B cell (primary cell): ENCODE results near the gene TKTL2. TPM values are rescaled to one million over a fixed set of nuclear protein-coding genes. Genes with fewer than 3 reads are reported as not detected.

Experiments
- ATAC-seq: fragments of 200-7000 bp; cut with Tn5 transposase; one replicate; pipeline ENCODE4 v1.10.0; 2021; ENCODE audit warnings: low read depth, mild to moderate bottlenecking, moderate number of reproducible peaks, moderate library complexity
- CTCF ChIA-PET: fragments of 350-600 bp; sonication (Branson Sonifier 250); formaldehyde crosslinking; loops from one replicate; lab custom pipeline; 2021; ENCODE audit warnings: antibody characterized with exemption, inconsistent platforms; lab: Charles Lee
- POLR2A ChIA-PET: fragments of 350-600 bp; sonication (Branson Sonifier 250); formaldehyde crosslinking; loops from one replicate; lab custom pipeline; 2021; ENCODE audit warnings: antibody characterized with exemption; lab: Charles Lee
- DNase-seq: peaks from one replicate; pipeline ENCODE4 v3.0.0; 2013
- H2AFZ ChIP-seq: 2 replicates; pipeline ENCODE4 v1.6.1; 2012; ENCODE audit warnings: mild to moderate bottlenecking, low read depth, low read length; ENCODE audit not compliant: insufficient read depth, poor library complexity, severe bottlenecking
- H3K27ac ChIP-seq, 2 donors: 1 replicate in 1 of 2; 2 replicates in 1 of 2; pipeline ENCODE4 v1.5.1; 2012 to 2013; ENCODE audit warnings: low read length in 2 of 2, mild to moderate bottlenecking in 2 of 2, moderate library complexity in 1 of 2
- H3K27me3 ChIP-seq, 4 experiments: fragments of 200-600 bp in 1 of 4; sonication (generic) in 1 of 4; replicated peaks in 1 of 4; 1 replicate in 2 of 4; 2 replicates in 2 of 4; pipeline versions ENCODE4 v1.6.1 to v1.7.0; 2013 to 2016; ENCODE audit warnings: low read length in 3 of 4, mild to moderate bottlenecking in 2 of 4, mixed read lengths in 1 of 4, moderate library complexity in 1 of 4; ENCODE audit not compliant: insufficient read depth in 4 of 4, control insufficient read depth in 3 of 4; ENCODE audit errors: control extremely low read depth in 1 of 4
- H3K36me3 ChIP-seq, 2 experiments: replicated peaks in 1 of 2; 1 replicate in 1 of 2; 2 replicates in 1 of 2; pipeline versions ENCODE4 v1.6.1 to v1.7.1; 2013; ENCODE audit warnings: low read length in 1 of 2; ENCODE audit not compliant: insufficient read depth in 2 of 2, control insufficient read depth in 1 of 2; ENCODE audit errors: control extremely low read depth in 1 of 2, extremely low read depth in 1 of 2
- H3K4me1 ChIP-seq, 2 donors: fragments of 200-600 bp in 1 of 2; sonication (generic) in 1 of 2; 1 replicate in 1 of 2; 2 replicates in 1 of 2; pipeline versions ENCODE4 v1.5.1 to v1.6.1; 2013 to 2017; ENCODE audit warnings: low read length in 2 of 2; ENCODE audit not compliant: control insufficient read depth in 2 of 2, insufficient read depth in 2 of 2
- H3K4me2 ChIP-seq: replicated peaks from 2 replicates; pipeline ENCODE3; 2012; ENCODE audit warnings: mild to moderate bottlenecking, low read depth, low read length; ENCODE audit not compliant: poor library complexity, severe bottlenecking
- H3K4me3 ChIP-seq, 5 experiments: fragments of 200-600 bp in 1 of 5; sonication (generic) in 1 of 5; 1 replicate in 3 of 5; 2 replicates in 2 of 5; pipeline versions ENCODE4 v1.5.1 to v1.7.0; 2011 to 2016; ENCODE audit warnings: low read length in 4 of 5, mild to moderate bottlenecking in 4 of 5, low read depth in 2 of 5, control low read depth in 1 of 5, moderate library complexity in 1 of 5; ENCODE audit not compliant: insufficient read depth in 1 of 5; ENCODE audit errors: control extremely low read depth in 1 of 5, extremely low read depth in 1 of 5
- H3K79me2 ChIP-seq: fragments of 200-600 bp; sonication (generic); one replicate; pipeline ENCODE4 v1.6.0; 2016; ENCODE audit warnings: low read length; ENCODE audit not compliant: control insufficient read depth, insufficient read depth
- H3K9ac ChIP-seq: fragments of 200-600 bp; sonication (generic); 2 replicates; pipeline ENCODE4 v1.6.1; 2017; ENCODE audit warnings: mild to moderate bottlenecking, low read length, moderate library complexity
- H3K9me3 ChIP-seq, 3 donors: one replicate each; pipeline versions ENCODE4 v1.6.1 to v1.7.1; 2013; ENCODE audit warnings: low read length in 2 of 3; ENCODE audit not compliant: control insufficient read depth in 2 of 3, insufficient read depth in 1 of 3; ENCODE audit errors: control extremely low read depth in 1 of 3
- H4K20me1 ChIP-seq: 2 replicates; pipeline ENCODE4 v1.6.0; 2012; ENCODE audit warnings: mild to moderate bottlenecking, low read length; ENCODE audit not compliant: insufficient read depth, control insufficient read depth, poor library complexity, severe bottlenecking
- H3K27ac Mint-ChIP-seq: one replicate; pipeline ENCODE4 v1.8.0; 2021; ENCODE audit warnings: mixed read lengths
- H3K27me3 Mint-ChIP-seq: one replicate; pipeline ENCODE4 v1.8.0; 2021; ENCODE audit warnings: mixed read lengths
- H3K4me1 Mint-ChIP-seq: one replicate; pipeline ENCODE4 v1.8.0; 2021; ENCODE audit warnings: mixed read lengths
- H3K4me3 Mint-ChIP-seq: one replicate; pipeline ENCODE4 v1.8.0; 2021; ENCODE audit warnings: mixed read lengths
- H3K9me3 Mint-ChIP-seq: one replicate; pipeline ENCODE4 v1.8.0; 2022; ENCODE audit warnings: mixed read lengths; ENCODE audit not compliant: insufficient read depth
- CTCF ChIP-seq: fragments of 200-600 bp; IDR thresholded peaks from one replicate; pipeline ENCODE4 v1.8.0; 2022; ENCODE audit warnings: antibody characterized with exemption, mild to moderate bottlenecking
- EZH2 ChIP-seq: IDR thresholded peaks from 2 replicates; pipeline ENCODE4 v1.6.1; 2012; ENCODE audit warnings: borderline replicate concordance, low read depth, mild to moderate bottlenecking, moderate library complexity, low read length; ENCODE audit not compliant: insufficient read depth, poor library complexity, severe bottlenecking
- WGBS: methylation state at CpG from one replicate; pipeline ENCODE4 v1.1.5; 2013; ENCODE audit warnings: missing lambda C conversion rate; ENCODE audit not compliant: insufficient coverage; 5-methylcytosine and 5-hydroxymethylcytosine counted together
- intact Hi-C: fragments of 100-400 bp; cut with micrococcal nuclease; formaldehyde crosslinking; loops from one replicate; pipeline ENCODE4 v1.10.0; 2022
- polyA plus RNA-seq: library from polyadenylated mRNA; depleted of rRNA; stranded (reverse); fragments of >200 nt; gene quantifications from 2 replicates; pipeline ENCODE4 v1.2.3, GENCODE V29; 2012
- total RNA-seq, 2 donors: library from RNA; stranded (reverse); fragments of 120-200 nt in 1 of 2; gene quantifications; 1 replicate in 1 of 2; 2 replicates in 1 of 2; pipeline versions ENCODE4 v1.2.3 to v1.2.4, GENCODE V29; 2013 to 2022

Gene TKTL2
- total and polyA plus RNA-seq, 2 donors (not counting 1 experiment from before 2014, with no cell fraction given), result 0.16 to 0.27 TPM

GRCh38 chr4:163470391-163470790 is 3.2 kb downstream of the TKTL2 start:
- no CpG with 5 or more reads among the region's 3 CpGs for WGBS
- DNase-seq (no peak), ATAC-seq (no peak)
- Histone ChIP-seq H3K4me1 (no peaks in the 10 kb centered on the region), H3K9ac (no peak overlapping the region), H3K4me2 (no peak overlapping the region), H3K9me3 (peaks cover 0 to 3% (median 0%) of the 10 kb centered on the region in 3 donors), H3K36me3 (no peaks in the 10 kb centered on the region), H3K4me3 (no peak overlapping the region), H4K20me1 (no peaks in the 10 kb centered on the region), H3K27me3 (peaks cover 0 to 6% (median 0%) of the 10 kb centered on the region in 4 experiments), H2AFZ (no peak overlapping the region), H3K79me2 (no peaks in the 10 kb centered on the region), H3K27ac (no peak overlapping the region)
- Mint-ChIP-seq H3K4me3 (no peak overlapping the region), H3K9me3 (no peaks in the 10 kb centered on the region), H3K27me3 (peaks cover 15% of the 10 kb centered on the region), H3K27ac (no peak overlapping the region), H3K4me1 (no peaks in the 10 kb centered on the region)
- intact Hi-C loops, result no loop called here
- TF ChIP-seq CTCF (no peak), EZH2 (no peak)
- POLR2A ChIA-PET, result no interaction called here
- CTCF ChIA-PET, result no interaction called here

GRCh38 chr4:163467082-163467770 is 6.3 kb downstream of the TKTL2 start:
- Histone ChIP-seq H3K27ac (no peak overlapping the region), H3K9ac (no peak overlapping the region), H3K4me2 (no peak overlapping the region), H2AFZ (no peak overlapping the region), H3K79me2 (no peaks in the 10 kb centered on the region), H3K36me3 (no peaks in the 10 kb centered on the region), H3K4me1 (no peaks in the 10 kb centered on the region), H3K27me3 (peaks cover 0 to 3% (median 1%) of the 10 kb centered on the region in 4 experiments), H3K4me3 (no peak overlapping the region), H3K9me3 (peaks cover 0 to 1% (median 0%) of the 10 kb centered on the region in 3 donors), H4K20me1 (no peaks in the 10 kb centered on the region)
- H3K4me1 Mint-ChIP-seq, result no peaks in the 10 kb centered on the region
- 89% methylated on average over 1 of the region's 4 CpGs for WGBS
- peaks cover 30% of the 10 kb centered on the region for H3K27me3 Mint-ChIP-seq
- no peak for ATAC-seq
- no peak for TF ChIP-seq CTCF
- no peak for TF ChIP-seq EZH2
- CTCF ChIA-PET, result no interaction called here
- no peak for DNase-seq
- no peak overlapping the region for H3K27ac Mint-ChIP-seq
- no peaks in the 10 kb centered on the region for H3K9me3 Mint-ChIP-seq
- no peak overlapping the region for H3K4me3 Mint-ChIP-seq
- intact Hi-C loops, result no loop called here
- POLR2A ChIA-PET, result no interaction called here
